Endothelial cell (in vitro differentiated cells): ENCODE data around the gene RSPO1. TPM values are rescaled to one million over a fixed set of nuclear protein-coding genes. Genes with fewer than 3 reads are reported as not detected.

Experiments used
- DNase-seq: peaks from one replicate; pipeline ENCODE4 v3.0.0; 2021; ENCODE audit warnings: low spot score
- H3K27ac Mint-ChIP-seq: one replicate; pipeline ENCODE4 v1.8.0; 2021; ENCODE audit warnings: mixed read lengths, inconsistent platforms; ENCODE audit not compliant: unreplicated experiment
- H3K27me3 Mint-ChIP-seq: one replicate; pipeline ENCODE4 v1.8.0; 2021; ENCODE audit warnings: mild to moderate bottlenecking, moderate library complexity, mixed read lengths, inconsistent platforms; ENCODE audit not compliant: unreplicated experiment
- H3K36me3 Mint-ChIP-seq: one replicate; pipeline ENCODE4 v1.8.0; 2021; ENCODE audit warnings: mild to moderate bottlenecking, low read depth, mixed read lengths, inconsistent platforms; ENCODE audit not compliant: unreplicated experiment
- H3K4me1 Mint-ChIP-seq: one replicate; pipeline ENCODE4 v1.8.0; 2021; ENCODE audit warnings: mild to moderate bottlenecking, mixed read lengths, inconsistent platforms; ENCODE audit not compliant: unreplicated experiment
- H3K4me3 Mint-ChIP-seq: one replicate; pipeline ENCODE4 v1.8.0; 2021; ENCODE audit warnings: mild to moderate bottlenecking, mixed read lengths, inconsistent platforms; ENCODE audit not compliant: unreplicated experiment
- H3K9me3 Mint-ChIP-seq: one replicate; pipeline ENCODE4 v1.8.0; 2021; ENCODE audit warnings: mixed read lengths, inconsistent platforms; ENCODE audit not compliant: unreplicated experiment
- CTCF ChIP-seq: fragments of 200-600 bp; sonication (generic); IDR thresholded peaks from one replicate; pipeline ENCODE4 v1.5.0; 2021; ENCODE audit warnings: antibody characterized with exemption; ENCODE audit not compliant: unreplicated experiment
- total RNA-seq: library from RNA; stranded (reverse); fragmentation: NEBNext Ultra II Directional; extraction: Animal tissue kit (Norgen Biotek cat#: 25700); gene quantifications from one replicate; pipeline ENCODE4 v1.2.1, GENCODE V29; 2021; ENCODE audit not compliant: unreplicated experiment

Gene RSPO1
- total RNA-seq, 1 donor from 2014 or later = not detected

GRCh38 chr1:37631036-37631435 lies 3.7 kb downstream of the RSPO1 start:
- TF ChIP-seq CTCF = no peak
- H3K27ac Mint-ChIP-seq = no peak overlapping the region
- peaks cover 3% of the 10 kb centered on the region for H3K4me1 Mint-ChIP-seq
- no peaks in the 10 kb centered on the region for H3K36me3 Mint-ChIP-seq
- no peak for DNase-seq
- H3K27me3 Mint-ChIP-seq = peaks cover 30% of the 10 kb centered on the region
- no peaks in the 10 kb centered on the region for H3K9me3 Mint-ChIP-seq
- H3K4me3 Mint-ChIP-seq = no peak overlapping the region

- Mint-ChIP-seq H3K4me1 (peaks cover 3% of the 10 kb centered on the region), H3K9me3 (no peaks in the 10 kb centered on the region), H3K36me3 (no peaks in the 10 kb centered on the region), H3K27ac (no peak overlapping the region), H3K27me3 (peaks cover 27% of the 10 kb centered on the region), H3K4me3 (no peak overlapping the region)
- TF ChIP-seq CTCF = no peak
- no peak for DNase-seq
Measured at GRCh38 chr1:37630426-37631028, 4.2 kb downstream of the RSPO1 start.

GRCh38 chr1:37629726-37630425 lies 4.8 kb downstream of the RSPO1 start:
- H3K9me3 Mint-ChIP-seq = no peaks in the 10 kb centered on the region
- no peak overlapping the region for H3K27ac Mint-ChIP-seq
- H3K36me3 Mint-ChIP-seq = no peaks in the 10 kb centered on the region
- DNase-seq = no peak
- H3K4me1 Mint-ChIP-seq = no peaks in the 10 kb centered on the region
- no peak for TF ChIP-seq CTCF
- no peak overlapping the region for H3K4me3 Mint-ChIP-seq
- peaks cover 26% of the 10 kb centered on the region for H3K27me3 Mint-ChIP-seq

- H3K27me3 Mint-ChIP-seq = peaks cover 24% of the 10 kb centered on the region
- no peak for DNase-seq
- H3K9me3 Mint-ChIP-seq = no peaks in the 10 kb centered on the region
- no peak overlapping the region for H3K27ac Mint-ChIP-seq
- no peaks in the 10 kb centered on the region for H3K4me1 Mint-ChIP-seq
- TF ChIP-seq CTCF = no peak
- H3K4me3 Mint-ChIP-seq = no peak overlapping the region
- no peaks in the 10 kb centered on the region for H3K36me3 Mint-ChIP-seq
Measured at GRCh38 chr1:37629008-37629407, 5.7 kb downstream of the RSPO1 start.

GRCh38 chr1:37628026-37628556 lies 6.6 kb downstream of the RSPO1 start:
- no peak for TF ChIP-seq CTCF
- H3K9me3 Mint-ChIP-seq = no peaks in the 10 kb centered on the region
- no peak overlapping the region for H3K4me3 Mint-ChIP-seq
- H3K27me3 Mint-ChIP-seq = peaks cover 22% of the 10 kb centered on the region
- no peaks in the 10 kb centered on the region for H3K4me1 Mint-ChIP-seq
- no peak for DNase-seq
- H3K27ac Mint-ChIP-seq = no peak overlapping the region
- no peaks in the 10 kb centered on the region for H3K36me3 Mint-ChIP-seq
